ENCODE measurements around the gene BRWD1. TPM values are rescaled to one million over a fixed set of nuclear protein-coding genes. Genes with fewer than 3 reads are reported as not detected.

The BRWD1 gene
- total and polyA plus RNA-seq, 2 of the 8 experiments (the other 6 are each of a cell fraction or from before 2014, with no cell fraction given) = 9.3 to 45.2 TPM

GRCh38 chr21:39251326-39251725, 62.1 kb downstream of the BRWD1 start (continued):
- TF ChIP-seq CHD7 (IDR thresholded peaks at IDR 0.05; ENCODE audit: insufficient replicate concordance, low read length) = no peak
- no peak for TF ChIP-seq GTF2F1 (IDR thresholded peaks at IDR 0.05; ENCODE audit: borderline replicate concordance, low read depth, low read length)
- TF ChIP-seq YY1 (IDR thresholded peaks at IDR 0.05; ENCODE audit: low read depth, low read length) = no peak
- no peak for TF ChIP-seq TAF1 (IDR thresholded peaks at IDR 0.05; ENCODE audit: low read depth, low read length)
- no peak for TF ChIP-seq ZNF274 (IDR thresholded peaks at IDR 0.05; ENCODE audit: borderline replicate concordance, extremely low read depth, low read length)
- no peak for TF ChIP-seq NRF1 (IDR thresholded peaks at IDR 0.05; ENCODE audit: low read depth, low read length)

Data from H1 (cell line).